GM18873 (cell line): ENCODE data around the gene SLC43A3.

Experiments used
- ATAC-seq: cut with Tn5 transposase; IDR thresholded peaks from one replicate; pipeline ENCODE4 v1.9.1; 2021; ENCODE audit warnings: mild to moderate bottlenecking, moderate library complexity, moderate number of reproducible peaks; ENCODE audit not compliant: unreplicated experiment, low FRiP score

Gene SLC43A3

DNA sequence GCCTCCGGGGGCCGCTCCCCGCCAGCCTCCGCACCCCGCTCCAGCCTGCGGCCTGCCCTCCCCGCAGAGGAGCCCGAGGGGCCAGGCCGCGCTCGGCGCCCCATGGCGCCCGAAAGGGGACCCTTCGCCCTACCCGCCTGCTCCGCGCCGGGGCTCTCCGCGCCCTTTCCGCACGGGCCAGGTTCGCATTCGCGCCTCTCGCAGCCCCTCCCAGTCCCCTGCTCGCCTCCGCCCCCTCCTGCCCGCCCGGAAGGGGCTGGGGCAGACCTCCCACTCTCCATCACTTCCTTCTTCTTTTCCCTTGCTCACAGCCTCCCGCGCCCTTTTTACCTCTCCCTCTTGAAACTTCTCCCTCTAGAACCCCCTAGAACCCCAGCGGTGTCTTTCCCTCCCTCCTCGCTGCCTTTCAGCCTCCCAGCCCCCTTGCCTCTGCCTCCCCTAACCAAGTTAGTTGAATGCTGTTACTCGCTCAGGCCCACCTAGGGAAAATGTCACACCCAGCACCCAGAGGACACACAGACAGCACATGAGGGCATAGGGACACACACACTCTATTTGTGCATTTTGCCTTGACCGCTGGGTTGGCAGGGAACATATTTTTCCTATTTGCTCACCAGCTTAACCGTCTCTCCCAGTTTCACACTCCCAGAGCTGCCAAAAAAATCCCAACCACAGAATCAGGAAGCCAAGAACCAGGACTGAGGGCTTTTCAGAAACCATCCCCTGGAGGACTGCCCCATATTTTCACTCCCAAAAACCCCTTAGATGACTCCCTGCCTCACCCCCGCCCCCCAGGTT is at the start of gene SLC43A3:
Gene SLC43A3 (minus strand): TSS at position 193 of the 798 bp plus-strand sequence. CDS start 949 bp downstream, outside the sequence.
- peak; percentile 34 for ATAC-seq

DNA sequence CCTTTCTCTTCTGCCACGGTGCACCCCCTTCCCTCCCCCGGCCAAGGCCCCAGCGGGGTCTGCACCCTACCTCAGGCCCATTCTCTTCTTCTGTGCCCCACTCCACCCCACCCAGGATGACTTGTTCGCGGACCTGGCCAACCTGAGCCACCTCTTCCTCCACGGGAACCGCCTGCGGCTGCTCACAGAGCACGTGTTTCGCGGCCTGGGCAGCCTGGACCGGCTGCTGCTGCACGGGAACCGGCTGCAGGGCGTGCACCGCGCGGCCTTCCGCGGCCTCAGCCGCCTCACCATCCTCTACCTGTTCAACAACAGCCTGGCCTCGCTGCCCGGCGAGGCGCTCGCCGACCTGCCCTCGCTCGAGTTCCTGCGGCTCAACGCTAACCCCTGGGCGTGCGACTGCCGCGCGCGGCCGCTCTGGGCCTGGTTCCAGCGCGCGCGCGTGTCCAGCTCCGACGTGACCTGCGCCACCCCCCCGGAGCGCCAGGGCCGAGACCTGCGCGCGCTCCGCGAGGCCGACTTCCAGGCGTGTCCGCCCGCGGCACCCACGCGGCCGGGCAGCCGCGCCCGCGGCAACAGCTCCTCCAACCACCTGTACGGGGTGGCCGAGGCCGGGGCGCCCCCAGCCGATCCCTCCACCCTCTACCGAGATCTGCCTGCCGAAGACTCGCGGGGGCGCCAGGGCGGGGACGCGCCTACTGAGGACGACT is 49.3 kb upstream of the SLC43A3 start:
- no peak for ATAC-seq

DNA sequence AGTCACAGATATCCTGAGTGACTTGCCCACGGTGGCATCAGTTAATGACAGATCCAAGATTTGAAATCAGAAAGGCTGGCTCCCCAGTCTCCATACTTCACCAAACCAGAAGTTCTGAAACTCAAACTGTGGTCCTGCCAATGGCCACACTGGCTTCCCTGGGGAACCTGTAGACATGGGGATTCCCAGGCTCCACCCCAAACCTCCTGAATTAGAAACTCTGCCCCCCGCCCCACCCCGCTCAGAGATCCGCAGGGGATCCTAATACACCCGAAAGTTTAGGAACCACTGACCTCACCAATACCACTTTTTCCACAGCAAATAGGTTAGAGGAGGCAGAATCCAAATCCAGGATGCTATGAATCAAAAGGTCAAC is 48.7 kb upstream of the SLC43A3 start:
- ATAC-seq, result peak; percentile 41

DNA sequence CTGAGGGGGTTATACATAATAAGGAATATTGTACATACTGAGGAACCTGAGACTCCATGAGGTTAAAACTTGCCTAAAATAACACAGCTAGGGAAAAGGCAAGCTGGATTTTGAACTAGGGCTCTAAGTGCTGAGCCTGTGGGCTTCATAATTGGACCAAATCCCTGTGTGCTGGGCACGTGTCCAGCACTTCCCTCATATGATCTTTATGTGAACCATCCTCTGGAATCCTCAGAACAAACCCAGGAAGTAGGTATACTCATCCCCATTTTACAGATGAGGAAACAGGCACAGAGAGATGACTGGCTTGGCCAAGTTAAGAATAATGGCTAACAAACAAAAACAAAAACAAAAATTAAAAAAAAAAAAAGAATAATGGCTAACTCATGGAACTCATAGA is 48.3 kb upstream of the SLC43A3 start:
- no peak for ATAC-seq

DNA sequence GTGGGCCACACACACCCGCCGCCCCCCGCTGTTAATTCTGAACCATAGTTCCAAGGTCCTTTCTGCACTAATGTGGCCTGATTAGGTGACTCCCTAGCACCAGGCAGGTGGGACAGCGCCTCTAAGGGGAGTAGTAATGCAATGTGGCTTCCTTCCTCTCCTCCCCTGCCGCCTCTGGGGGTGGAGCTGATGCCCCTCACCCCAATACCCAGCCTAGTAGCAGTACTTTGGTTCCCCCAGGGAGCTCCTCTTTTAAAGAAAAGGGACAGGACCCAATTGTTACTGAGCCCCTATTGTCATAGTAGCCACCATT is 47.8 kb upstream of the SLC43A3 start:
- ATAC-seq, result no peak

DNA sequence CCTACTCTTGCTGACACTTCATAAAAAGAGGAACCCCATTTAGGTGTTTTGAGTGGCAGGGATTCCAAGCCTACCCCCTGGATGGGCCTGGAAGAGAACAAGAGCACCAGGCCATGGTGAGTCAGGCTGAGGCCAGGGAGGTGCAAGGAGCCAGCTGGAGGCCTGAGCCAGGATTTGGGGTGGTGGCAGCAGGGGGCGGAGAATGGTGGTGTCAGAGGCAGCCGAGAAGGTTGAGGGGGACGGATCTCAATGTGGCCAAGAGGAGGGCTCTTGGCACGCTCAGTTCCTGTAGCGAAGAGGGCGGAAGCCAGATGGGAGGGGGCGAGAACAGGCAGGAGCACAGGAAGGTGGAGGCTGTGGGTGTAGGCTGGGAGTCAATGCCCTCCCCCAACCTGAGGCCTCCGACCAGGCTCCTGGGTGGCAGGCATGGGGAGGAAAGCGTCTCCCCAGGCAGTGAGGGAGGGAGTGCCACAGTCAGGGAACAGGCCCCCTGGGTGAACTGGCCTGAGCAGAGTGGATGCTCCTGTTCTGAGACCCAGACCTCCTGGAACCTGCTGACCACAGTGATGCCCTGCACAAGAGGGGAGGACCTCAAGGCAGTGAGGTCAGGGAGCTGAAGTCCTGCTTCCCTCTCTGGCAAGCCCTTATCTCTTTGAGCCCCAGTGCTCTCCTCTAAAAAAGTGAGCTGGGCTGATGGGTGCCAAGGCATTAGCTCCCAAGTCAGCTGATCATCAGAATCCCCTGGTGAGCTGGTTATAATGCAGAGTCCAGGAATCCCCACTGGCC is 47.3 kb upstream of the SLC43A3 start:
- ATAC-seq, result no peak

DNA sequence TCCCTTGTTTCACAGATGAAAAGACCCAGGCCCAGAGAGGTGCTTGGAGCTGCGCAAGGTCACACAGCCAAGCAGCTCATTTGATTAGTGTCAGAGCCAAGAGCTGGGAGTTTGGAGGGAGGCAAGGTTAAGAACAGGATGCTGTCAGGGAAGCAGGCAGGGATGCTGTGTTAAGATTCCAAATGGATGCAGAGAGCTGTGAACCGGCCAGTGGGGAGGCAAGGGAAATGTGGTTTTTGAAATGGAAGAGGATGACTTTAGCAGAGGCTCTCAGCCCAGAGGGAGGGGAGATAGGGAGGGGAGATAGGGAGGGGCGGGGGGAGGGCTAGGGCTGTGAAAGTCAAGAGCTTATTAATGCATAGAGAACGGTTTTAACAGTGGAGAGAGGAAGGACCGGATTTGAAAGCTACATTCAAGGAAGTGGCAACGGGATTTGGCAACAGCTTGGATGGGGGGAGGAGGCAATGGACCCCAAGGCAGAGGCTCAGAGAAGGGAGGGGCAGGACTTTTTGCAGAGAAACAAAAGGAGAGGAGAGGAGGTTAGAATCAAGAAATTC is 46.4 kb upstream of the SLC43A3 start:
- no peak for ATAC-seq

DNA sequence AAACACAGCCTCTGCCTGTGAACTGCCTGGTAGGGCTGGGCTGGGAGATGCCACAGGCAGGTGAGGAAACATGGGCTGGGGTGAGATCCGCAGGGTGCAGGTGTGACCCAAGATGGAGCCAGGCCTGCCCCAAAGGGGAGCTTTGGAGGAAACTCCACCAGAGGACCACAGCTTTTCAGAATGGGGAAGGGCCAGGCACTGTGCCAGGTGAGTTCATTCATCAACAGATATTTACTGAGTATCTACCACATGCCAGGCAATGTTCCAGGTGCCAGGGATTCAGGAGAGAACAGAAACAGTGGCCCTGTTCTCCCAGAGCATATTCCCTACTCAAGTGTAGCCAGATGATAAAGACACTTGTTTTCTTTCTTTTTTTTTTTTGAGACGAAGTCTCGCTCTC is 44.6 kb upstream of the SLC43A3 start:
- no peak for ATAC-seq

DNA sequence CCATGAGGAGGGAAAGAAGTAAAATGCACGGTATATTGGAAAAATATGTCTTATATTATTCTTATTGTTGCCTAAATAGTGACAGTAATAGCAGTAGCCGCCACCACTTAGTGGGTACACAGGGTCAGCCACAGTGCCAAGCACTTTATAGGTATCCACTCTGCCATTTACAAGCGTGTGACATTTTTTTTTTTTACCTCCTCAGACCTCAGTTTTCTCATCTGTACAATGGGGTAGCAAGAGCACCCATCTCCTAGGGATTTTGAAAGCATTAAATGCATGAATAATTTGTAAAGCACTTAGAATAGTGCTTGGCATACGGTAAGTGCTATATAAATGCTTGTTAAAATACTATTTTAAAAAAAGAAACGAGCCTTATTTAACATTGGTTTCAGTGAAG is 42.3 kb upstream of the SLC43A3 start:
- no peak for ATAC-seq

DNA sequence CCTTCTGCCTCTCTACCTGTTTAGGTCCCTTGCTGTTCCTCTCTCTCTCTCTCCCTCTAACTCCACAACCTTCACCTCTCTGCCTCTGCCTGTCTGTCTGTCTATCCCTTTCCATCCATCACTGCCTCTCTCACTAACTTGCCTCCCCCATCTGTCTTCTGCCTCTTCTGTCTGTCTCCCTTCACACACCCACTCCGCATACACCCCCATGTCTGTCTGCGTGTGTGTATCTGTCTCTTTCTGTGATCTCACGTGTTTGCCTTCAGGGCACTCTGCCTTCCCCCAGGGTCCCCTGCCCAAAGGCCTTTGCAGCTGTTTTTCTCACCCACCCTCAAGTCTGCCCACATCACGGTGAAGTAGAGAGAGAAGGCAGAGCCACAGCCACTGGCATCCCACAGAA is 41.4 kb upstream of the SLC43A3 start:
- ATAC-seq, result no peak

DNA sequence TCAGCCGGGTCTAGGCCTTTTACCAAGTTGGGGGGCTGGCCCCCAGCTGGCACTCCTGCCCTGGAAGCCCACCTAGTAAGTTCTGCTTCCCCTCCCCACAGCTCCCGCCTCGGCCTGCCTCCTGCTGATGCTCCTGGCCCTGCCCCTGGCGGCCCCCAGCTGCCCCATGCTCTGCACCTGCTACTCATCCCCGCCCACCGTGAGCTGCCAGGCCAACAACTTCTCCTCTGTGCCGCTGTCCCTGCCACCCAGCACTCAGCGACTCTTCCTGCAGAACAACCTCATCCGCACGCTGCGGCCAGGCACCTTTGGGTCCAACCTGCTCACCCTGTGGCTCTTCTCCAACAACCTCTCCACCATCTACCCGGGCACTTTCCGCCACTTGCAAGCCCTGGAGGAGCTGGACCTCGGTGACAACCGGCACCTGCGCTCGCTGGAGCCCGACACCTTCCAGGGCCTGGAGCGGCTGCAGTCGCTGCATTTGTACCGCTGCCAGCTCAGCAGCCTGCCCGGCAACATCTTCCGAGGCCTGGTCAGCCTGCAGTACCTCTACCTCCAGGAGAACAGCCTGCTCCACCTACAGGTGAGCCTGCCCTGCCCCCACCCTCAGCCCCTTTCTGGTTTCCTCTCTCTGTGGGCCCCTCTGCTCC is 40.7 kb upstream of the SLC43A3 start:
- no peak for ATAC-seq

DNA sequence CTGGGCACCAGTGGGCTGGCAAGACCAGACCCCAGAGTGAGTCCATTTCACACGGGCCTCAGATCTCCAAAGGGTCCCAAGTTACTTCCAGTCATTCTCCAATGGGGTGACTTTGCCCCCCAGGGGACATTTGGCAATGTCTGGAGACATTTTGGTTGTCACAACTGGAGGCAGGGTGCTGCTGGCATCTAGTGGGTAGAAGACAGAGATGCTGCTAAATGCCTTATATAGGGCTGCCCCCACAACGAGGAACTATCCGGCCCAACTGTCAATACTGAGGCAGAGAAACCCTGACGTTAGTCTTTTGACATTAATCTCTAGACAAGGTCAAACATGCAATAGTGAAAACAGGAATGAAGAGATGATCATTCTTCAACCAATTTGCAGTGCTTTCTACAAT is 39.8 kb upstream of the SLC43A3 start:
- no peak for ATAC-seq

DNA sequence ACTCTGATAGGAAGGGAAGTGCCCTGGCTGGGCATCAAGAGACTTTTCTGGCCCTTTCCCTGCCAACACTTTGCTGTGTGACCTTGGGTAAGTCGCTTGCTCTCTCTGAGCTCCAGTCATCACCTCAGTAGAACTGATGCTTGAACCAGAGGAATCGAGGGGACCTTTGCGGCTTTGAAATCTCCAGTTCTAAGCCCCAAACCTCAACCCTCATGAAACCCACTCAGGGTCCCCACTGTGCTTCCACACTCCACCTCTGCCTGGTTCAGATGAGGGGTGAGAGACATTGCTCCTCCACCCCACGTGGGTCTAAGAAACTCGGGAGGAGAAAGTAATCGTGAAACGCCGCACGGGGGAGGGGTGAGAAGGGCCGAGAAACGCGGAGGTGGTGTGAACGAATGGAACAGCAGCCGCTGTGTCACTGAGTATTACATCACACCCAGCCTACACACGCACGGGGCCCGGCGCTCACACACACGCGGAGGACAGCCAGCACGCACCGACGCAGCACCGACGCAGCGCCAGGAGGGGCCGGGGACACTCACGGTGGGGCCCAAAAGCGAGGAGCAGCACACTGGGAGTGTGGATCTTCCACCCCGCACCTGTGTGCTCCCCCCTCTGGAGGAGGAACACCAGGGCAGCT is 37.7 kb upstream of the SLC43A3 start:
- ATAC-seq, result no peak

DNA sequence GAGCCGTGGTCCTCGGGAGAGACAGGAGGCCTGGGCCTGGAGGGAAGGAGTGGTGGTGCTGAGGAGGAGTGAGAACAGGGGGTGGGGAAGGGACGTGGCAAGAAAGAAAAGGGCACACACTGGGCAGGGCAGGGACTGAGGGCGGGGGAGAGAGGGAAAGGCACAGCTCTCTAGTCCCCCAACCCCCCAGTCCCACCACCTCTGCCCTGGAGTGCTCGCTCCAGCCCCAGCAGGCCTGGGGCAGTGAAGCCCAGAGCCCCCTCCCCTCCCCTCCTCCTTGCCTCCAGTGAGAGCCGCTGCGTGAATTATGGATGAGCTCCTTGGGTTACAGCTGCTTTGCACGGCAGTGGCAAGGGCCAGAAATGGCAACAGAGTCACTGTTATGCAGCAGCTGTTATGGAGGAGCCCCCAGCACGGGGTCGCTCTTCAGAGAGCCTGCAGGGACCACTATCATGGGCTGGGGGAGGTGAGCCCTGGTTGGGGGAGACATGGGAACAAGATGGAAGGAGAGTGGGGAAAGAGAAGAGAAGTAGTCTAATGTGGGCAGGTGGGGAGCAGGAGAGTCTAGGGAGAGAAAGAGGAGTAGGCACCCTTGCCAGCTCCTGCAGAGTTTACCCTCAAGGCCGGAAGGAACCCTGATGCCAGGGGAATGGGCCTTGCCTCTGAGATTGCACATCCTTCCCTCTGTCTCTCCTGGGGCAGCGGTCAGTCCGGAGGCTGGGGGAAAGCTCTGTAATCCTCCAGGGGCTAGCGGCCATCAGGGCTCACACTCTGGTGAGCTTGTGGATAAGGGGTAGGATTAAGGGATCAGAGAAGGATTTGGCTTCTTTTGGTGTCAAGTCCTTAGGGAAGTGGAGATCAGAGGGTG is 37.0 kb upstream of the SLC43A3 start:
- ATAC-seq, result no peak

DNA sequence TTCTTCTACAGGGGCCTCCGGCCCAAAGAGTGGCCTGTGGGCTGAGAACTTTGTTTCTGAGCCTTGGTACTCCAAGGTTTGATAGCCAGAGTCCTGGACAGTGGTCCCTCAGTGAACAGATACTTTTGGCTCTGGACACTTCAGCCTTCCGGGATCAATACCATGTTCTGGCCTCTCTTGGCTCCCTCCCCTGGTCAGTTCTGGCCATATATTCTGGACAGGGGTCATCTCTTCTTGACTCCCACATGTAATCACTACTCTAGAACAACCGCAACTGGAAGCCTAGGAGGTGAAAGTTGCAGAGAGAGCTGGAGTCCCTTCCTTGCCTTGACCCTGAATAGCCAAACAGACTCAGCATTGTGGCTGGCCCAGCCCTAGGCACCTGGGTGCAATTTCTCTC is 35.7 kb upstream of the SLC43A3 start:
- no peak for ATAC-seq

DNA sequence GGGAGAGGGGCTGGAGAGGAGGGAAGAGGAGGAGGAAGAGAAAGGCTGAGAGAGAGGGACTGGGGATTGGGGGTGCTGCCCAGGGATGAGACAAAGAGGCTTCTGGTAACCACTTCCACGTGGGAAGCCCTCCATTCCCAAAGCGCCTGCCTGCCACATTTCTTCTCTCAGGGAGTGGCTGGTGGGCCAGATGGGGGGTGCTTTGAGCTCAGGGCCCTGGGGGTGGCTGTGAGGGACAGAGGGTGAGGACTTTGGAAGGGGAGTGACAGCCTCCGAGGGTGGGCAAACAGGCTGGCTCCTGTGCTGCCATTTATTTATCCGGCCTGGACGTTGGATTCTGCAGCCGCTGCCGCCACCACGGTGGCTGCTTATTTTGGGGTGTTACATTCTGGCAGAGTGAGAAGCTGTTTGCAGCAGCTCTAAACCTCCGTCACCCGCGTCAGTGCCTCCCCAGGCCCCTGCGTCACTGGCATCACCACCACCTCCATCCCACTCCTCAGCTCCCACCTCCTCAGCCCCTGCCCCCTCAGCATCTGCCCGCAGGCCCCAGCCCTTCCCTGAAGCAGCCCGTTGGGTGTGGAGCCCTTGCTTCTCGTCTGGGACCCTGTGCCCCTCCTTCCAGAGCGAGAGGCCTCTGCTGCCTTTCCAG is 35.0 kb upstream of the SLC43A3 start:
- ATAC-seq, result no peak

DNA sequence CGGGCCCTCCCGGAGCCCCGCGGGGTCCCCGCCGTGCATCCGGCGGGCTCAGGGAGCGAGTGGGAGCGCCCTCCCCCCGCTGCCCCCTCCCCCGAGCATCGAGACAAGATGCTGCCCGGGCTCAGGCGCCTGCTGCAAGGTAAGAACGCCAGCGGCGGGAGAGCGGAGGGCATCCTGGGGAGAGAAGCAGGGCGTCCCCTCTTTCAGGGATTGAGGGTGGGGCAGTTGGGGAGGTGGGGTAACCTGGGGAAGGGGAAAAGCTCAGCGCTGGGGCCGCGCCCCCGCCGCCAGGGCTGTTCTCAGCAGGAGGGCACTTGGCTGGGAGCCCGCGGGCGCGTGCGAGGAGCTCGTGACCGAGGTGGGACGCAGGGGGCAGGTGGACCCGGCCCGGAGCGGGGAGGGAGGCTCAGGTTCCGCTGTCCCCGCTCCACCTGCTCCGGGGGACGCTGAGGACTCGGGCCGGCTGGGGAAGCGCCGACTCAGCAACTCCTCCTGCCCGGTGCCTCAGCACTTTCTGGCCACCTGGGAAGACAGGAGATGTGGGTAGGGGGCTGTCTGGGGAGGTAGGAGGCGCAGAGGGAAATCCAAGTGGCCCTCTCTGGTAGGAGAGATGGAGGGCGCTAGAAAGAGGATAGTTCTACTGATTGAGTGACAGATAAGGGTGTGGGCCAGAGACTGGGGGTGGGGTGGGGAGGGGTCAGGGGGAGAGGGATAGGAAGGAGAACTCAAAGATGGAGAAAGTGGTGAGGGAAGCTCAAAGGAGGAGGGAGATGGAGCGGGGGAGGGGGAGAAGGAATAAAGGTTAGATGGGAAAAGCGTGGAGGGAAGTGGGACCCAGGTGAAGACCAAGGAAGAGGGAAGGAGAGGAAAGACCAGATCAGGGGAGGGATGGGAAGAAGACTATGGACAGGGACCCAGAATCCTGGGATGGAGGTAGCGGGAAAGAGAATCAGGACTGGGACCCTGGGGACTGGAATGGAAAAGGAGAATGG is 34.1 kb upstream of the SLC43A3 start:
- ATAC-seq, result no peak
